COR-L47 (cell line): ENCODE data around the gene ZNF160.
"Not testable (repeated sequence)": the region's sequence is repeated elsewhere in the genome, so short reads cannot be mapped to it uniquely, and the experiment has no call there.

ENCODE experiments used
- DNase-seq: peaks from one replicate; lab custom pipeline; 2025; lab: John Stamatoyannopoulos, UW

ZNF160 gene

DNA sequence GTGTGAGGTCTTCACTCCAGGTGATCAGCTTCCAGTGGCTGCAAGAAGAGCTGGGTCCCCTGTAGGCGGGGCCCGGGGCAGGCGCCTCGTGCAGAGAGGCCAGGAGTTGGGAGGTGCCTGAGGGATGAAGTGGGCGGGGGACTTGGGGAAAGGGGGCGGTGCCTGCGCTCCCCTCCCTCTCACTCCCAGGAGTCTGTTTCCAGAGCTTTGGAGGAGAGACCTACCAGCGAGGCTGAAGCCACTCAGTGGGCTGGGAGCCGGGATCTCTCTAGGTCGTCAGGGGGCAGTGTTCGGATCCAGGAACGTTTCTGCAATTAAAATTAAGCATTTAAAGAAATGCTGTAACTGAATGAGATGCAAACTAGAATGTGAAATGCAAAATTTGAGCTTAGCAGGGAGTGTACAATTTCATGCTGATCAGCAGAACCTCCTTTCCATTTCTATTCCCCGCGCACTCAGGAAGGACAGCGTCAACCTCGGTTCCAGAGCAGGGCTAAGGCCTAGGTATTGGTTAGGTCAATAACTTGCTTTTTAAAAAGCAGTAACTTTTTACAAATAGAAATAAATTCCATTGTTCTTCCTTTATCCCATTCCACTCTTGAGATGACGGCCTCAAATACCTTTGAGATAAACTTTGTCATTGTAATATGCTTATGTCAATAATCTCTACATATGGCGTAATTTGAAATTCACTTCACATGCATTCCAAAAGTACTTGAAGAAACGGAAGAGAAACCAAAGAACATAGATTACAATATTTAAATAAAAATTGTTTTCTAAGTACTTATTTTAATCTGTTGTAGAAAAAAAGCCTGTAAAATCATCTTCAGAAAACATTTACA lies 11.6 kb downstream of the ZNF160 start:
- no peak for DNase-seq

DNA sequence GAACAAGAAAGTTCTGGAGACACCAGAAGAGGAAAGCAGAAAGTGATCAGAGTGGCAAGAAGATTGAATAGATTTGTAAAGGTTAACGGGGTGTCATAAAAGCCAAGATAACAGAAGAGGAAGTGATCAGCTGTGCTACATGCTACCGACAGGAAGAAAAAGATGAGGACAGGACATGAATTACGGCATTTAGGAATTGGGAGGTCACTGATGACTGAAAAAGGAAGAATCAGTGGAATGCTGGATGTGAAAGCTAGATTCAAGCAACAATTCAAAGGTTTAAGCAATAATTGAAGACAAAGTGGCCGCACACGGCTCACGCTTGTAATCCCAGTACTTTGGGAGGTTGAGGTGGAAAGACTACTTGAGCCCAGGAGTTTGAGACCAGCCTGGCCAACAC lies 15.1 kb downstream of the ZNF160 start:
- no peak for DNase-seq

DNA sequence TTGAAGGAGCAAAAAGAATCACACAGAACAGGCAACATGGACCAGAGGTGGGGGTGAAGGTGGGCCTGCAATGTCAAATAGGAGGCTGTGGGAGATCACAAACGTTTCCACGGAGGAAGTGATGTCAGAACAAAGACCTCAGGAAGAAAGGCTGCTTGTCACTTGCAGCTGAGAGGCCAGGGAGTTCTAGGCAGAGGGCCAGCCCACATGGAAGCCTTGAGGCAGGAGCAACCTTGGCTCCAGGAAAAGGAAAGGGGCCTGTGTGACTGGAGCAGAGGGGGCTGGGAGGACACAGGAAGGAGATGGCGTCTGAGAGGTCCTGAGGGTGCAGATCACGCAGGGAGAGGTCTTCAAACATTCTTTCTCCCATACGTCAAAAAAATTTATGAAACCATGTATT lies 16.3 kb downstream of the ZNF160 start:
- DNase-seq = no peak

DNA sequence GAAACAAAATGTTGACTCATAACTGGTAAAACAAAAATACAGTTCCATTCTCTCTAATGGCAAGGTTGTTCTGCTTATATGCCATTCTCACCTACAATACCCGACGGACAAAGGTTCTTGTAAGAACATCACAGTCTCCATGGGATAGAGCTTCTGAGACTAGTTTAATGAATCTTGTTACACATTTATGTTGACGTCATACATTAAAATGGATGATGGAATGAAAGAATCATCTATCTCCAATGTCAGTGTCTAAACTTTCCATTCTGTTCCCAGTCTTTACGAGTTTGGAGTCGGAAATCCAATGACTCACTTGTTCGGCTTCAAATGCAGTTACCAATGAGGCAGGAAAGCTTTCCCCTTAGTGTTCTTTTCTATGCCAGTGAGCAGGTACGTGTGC lies 17.7 kb downstream of the ZNF160 start:
- no peak for DNase-seq

DNA sequence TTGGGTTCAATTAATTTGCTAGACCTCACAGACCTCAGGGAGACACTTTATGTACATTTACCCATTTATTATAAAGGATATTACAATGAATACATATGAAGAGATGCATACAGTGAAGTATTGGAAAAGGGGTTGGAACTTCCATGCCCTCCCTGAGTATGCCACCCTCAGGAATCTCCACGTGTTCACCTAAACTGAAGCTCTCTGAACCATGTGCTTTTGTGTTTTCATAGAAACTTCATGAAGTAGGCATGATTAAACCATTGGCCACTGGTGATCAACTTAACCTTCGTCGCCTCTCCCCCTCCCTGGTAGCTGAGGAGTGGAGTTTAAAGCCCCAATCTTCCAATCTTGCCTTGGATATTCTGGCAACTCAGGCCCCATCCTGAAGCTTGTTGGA lies 20.3 kb downstream of the ZNF160 start:
- DNase-seq = no peak

DNA sequence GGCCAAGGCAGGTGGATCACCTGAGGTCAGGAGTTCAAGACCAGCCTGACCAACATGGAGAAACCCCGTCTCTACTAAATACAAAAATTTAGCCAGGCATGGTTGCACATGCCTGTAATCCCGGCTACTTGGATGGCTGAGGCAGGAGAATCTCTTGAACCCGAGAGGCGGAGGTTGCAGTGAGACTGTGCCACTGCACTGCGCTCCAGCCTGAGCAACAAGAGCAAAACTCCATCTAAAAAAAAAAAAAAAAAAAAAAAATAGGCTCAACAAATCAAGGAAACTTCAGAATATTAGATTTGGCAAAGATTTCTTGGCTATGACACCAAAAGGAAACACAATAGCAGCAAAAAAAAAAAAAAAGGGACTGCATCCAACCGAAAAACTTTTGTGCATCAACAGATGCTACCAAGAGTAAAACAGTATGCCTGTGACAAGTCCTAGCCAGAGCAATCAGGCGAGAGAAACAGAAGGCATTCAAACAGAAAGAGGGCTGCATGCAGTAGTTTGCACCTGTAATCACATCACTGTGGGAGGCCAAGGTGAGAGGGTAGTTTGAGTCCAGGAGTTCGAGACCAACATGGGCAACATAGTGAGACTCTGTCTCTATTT lies 23.8 kb downstream of the ZNF160 start:
- DNase-seq = no peak

DNA sequence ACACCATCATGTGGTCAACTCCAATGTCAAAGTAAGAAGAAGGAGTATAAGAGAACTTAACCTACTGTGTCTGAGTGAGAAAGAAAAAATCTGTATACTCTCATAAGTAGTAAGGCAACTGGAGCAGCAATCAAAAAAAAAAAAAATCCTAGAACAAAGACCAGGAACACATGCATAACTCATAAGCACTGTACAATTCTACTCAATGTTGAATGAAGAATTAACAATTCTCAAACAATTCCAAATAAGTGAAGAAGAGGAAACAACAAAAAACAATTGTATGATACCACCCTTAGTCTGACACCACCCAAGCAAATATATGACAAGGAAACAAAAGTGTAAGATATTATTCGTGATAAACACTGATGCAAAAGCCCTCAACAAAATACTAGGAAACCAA lies 24.6 kb downstream of the ZNF160 start:
- no peak for DNase-seq

DNA sequence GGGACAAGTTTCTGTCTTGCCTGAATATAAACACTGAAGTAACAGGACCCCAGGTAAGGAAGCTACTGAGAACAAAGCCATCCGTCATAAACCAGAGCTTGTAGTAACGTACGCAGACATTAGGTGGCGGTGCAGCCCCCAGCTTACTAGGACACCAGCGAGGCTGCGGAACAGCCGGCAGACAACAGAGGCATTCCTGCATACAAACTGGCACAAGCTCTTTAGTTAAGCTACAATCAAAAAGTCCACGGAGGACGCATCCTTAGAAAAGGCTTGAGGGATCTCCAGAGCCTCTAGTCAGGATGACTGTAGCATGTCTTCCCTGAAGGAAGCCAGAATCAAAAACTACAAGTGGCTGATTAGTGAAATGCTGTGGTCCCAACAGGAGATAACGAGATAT lies 26.2 kb downstream of the ZNF160 start:
- DNase-seq = peak; percentile 8

DNA sequence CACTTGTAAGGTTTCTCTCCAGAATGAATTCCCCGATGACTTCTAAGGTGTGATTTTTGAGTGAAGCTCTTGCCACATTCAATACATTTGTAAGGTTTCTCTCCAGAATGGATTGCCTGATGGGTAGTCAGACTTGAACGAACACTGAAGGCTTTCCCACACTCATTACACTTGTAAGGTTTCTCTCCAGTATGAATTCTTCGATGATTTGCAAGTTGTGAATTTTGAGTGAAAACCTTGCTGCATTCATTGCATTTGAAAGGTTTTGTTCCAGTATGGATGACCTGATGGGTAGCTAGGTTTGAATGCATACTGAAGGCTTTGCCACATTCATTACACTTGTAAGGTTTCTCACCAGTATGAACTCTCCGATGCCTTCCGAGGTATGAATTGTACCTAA lies 34.4 kb downstream of the ZNF160 start:
- DNase-seq = no peak

DNA sequence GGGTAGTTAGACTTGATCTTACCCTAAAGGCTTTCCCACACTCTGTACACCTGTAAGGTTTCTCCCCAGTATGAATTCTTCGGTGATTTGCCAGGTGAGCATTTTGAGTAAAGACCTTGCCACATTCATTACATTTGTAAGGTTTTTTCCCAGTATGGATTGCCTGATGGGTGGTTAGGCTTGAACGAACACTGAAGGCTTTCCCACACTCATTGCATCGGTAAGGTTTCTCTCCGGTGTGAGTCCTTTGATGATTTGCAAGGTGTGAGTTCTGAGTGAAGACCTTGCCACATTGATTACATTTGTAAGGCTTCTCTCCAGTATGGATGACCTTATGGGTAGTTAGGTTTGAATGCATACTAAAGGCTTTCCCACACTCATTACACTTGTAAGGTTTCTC lies 35.0 kb downstream of the ZNF160 start:
- DNase-seq = no peak

DNA sequence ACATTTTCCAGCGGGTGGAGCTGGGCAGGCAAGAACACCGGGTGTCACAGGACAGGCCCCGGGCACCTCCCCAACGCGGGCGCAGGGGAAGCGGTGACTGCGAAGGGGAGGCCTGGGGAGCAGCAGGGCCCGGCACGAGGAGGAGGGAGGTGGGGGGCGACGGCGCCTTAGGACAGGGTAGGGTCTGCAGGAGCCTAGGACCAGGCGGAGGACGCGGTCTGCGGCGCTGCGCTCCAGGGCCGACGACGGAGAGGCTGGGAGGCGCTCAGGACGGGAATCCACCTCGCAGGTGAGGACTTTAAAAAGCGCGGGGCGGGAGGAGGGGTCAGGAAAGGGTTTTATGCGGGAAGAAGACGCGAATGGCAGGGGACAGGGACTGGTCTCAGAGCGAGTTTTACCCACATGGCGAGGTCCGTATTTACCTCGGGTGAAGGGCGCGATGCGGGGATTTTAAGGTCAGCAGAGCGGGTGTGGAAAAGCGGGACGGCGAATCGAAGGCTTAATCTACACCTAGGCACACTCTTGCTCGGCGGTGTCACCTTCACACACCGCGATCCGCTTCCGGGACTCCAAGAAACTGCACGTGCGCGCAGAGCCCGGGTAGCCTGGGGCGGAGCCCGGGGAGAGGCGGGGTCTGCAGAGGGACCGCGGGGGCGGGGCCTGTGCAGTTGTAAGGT lies 45.2 kb downstream of the ZNF160 start:
- no peak for DNase-seq

DNA sequence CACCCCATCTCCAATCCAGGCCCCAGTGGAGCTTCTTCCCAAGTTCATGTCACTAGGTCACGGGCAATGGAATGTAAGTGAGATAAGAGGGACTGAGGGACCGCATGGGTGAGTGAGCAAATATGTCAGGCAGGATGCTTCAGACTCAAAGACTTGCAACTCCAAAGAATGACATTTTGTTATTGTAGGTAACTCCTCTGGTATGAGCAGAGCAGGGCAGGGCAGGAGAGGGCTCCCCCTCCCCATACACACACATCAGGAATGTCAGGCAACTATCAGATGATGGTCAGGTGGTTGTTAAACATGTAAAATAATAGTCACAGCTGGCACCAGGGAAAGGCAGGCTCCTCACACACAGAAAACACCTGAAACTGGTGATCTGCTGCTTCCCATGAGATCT lies 48.1 kb downstream of the ZNF160 start:
- DNase-seq = no peak

DNA sequence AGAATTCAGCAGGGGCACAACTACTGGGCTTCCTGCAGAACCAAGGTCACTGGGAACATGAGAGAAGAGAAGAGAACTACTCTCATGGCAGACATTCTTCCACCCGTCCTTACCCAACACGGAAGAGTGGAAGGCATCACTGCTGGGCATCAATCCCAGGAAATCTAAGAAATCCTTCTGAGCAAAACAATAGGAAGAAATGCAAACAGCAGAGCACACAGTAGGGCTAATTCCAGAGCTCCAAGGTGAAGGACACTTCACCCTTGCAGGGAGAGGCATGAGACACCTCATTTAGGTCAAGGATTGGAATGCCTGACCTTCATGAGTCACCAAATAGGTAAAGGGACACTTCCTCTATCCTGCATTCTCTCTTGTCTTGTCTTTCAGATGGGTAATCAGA lies 55.8 kb downstream of the ZNF160 start:
- DNase-seq = no peak

DNA sequence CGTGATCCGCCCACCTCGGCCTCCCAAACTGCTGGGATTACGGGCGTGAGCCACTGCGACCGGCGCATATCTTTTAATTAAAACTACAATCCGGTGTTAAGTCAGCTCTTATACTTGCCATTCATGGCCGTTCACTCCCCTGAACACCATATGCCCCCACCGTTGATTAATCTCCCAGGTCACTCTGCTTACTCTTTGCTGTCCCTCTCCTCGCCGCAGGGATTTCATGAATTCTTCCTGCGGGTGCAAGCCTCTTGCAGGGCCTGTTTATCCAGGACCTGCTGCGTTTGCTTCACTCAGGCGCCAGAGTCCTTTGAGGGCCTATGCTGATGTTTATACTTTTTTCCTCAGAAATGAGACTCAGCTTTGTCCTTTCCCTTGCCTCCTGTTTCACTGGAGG lies 57.7 kb downstream of the ZNF160 start:
- no peak for DNase-seq

DNA sequence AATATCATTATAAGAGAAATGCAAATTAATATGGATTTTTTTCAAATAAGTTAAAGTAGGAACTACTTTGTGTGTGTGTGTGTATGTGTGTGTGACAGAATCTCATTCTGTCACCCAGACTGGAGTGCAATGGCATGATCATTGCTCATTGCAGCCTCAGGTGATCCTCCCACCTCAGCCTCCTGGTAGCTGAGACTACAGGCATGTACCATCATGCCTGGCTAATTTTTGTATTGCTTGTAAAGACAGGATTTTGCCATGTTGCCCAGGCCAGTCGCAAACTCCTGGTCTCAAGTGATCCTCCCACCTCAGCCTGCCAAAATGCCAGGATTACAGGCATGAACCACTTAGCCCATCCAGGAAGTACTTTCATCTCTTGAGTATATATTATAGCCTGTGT lies 61.9 kb downstream of the ZNF160 start:
- no peak for DNase-seq

DNA sequence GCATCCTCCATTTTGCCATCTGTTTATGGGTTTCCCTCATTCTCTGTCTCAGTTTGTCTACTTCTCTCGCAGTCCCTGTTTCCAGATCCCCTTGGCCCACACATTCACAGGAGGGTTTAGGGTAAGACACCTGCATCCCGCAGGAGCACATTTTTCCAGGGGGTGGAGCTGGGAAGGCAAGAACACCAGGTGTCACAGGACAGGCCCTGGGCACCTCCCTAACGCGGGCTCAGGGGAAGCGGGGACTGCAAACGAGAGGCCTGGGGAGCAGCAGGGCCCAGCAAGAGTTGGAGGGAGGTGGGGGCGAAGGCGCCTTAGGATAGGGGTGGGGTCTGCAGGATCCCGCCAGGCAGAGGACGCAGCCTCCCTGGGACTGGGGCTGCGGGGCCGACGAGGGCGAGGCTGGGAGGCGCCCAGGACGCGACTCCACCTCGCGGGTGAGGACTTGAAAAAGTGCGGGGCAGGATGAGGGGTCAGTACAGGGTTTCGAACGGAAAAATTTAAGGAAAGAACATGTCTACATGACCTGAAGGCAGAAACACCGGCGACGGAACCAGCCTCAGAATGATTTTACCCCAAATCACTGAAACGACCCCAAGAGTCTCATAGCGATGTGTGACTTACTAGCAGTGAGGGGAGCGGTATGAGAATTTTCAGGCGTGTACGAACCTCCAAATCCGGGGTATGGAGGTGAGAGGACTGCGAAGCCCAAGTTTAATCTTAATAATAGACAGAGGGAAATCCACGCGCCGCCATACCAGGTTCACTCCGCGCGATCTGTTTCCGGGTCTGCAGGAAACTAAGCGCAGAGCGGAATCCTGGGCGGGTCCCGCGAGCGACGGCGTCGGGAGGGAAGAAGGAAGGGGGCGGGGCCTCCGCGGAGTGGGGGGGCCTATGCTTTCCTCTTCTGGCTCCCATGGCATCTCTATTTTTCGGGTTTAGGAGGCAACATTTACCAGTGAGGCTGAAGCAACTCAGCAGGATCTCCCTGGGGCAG lies 65.8 kb downstream of the ZNF160 start:
- DNase-seq = no peak

DNA sequence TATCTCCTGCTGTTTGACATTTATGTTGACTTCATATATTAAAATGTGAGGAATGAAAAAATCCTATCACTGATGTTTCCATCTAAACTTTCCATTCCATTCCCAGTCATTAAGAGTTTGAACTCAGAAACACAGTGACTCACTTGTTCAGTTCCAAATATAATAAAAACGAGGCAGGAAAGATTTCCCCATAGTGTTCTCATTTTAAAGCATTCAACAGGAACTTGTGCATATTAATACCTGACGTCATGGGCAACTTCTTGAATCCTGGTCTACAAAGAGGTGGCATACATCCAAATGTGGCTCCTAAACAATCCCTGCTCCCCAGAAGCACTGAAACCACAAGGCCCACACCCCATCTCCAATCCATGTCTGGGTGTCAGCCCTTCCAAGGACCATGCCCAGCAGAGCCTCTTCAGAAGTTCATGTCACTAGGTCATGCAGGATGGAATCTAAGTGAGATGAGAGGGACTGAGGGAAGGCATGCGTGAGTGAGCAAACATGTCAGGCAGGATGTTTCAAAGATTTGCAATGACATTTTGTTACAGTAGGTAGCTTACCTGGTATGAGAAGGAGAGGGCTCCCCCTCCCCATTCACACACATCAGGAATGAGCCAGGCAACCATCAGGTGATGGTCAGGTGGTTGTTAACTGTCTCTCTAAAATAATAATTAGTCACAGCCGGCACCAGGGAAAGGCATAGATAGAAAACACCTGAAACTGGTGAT lies 68.1 kb downstream of the ZNF160 start:
- DNase-seq = no peak

DNA sequence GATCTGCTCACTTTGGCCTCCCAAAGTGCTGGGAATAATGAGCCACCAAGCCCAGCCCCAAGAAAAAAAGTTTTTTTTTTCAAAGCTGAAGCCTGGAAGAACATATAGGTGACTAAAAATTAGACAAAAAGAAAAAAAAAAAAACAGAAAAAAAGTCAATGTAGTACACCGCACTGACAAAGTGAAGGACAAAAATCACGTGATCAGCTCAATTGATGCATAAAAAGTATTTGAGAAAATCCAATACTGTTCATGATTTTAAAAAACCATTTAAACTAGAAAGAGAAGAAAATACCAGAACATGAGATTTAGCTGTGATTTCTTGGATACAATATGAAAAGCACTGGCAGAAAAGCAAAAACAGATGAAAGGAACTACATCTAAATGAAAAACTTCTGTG lies 69.2 kb downstream of the ZNF160 start:
- no peak for DNase-seq

DNA sequence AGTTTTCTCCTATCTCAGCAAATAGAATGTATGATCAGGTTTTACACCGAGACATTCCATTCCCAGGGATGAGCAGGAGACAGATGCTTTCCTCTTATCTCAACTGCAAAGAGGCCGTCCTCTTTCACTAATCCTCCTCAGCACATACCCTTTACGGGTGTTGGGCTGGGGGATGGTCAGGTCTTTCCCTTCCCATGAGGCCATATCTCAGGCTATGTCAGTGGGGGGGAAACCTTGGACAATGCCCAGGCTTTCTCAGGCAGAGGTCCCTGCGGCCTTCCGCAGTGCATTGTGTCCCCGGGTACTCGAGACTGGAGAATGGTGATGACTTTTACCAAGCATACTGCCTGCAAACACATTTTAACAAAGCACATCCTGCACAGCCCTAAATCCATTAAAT lies 74.9 kb downstream of the ZNF160 start:
- DNase-seq = not testable (repeated sequence)

DNA sequence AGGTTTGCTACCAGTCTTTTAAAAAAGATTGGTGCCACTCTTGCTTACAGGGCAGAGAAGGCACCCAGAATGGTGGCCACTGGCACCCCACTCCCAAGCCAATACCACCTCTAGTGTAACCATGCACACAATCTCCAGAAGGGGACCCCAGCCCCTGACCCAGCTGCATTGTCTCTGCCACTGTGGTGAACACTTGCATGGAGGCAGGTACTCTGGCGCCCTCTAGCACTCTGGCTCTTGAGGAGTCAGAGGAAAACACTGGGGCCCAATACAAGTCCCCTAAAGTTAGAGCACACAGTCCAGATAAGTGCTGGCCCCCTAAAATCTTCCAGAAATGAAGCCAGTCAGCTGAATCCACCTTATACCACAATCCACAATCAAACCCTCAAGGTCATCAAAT lies 83.5 kb downstream of the ZNF160 start:
- DNase-seq = no peak
